GM19438 (cell line): ENCODE results near the gene OR5H2.
"Not testable (repeated sequence)": the region's sequence is repeated elsewhere in the genome, so short reads cannot be mapped to it uniquely, and the experiment has no call there.

Experiments
- ATAC-seq: cut with Tn5 transposase; IDR thresholded peaks from one replicate; pipeline ENCODE4 v1.9.1; 2021; ENCODE audit warnings: low read depth; ENCODE audit not compliant: unreplicated experiment

The OR5H2 gene

DNA sequence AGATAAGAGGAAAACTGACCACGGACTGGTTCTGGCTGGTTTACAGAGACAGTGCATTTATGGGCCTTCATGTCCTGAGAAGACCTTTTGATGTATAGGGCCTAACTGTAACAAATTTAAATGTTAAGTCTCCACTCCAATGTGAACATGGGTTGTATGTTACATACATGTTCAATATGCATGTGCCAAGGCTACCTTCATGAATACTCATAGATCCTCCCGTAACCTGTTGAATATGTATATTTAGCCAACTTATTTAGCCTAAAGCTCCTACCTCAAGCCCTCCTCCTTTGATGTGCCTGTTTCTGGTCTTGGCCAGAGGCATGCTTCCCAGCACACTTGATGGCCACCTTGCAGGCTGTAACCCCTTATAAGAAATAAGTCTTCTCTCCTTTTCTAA is at the start of gene OR5H2:
TSS of gene OR5H2 (plus strand) at position 301 of the 400 bp plus-strand sequence. CDS start 398 bp downstream, outside the sequence.
- no peak for ATAC-seq

DNA sequence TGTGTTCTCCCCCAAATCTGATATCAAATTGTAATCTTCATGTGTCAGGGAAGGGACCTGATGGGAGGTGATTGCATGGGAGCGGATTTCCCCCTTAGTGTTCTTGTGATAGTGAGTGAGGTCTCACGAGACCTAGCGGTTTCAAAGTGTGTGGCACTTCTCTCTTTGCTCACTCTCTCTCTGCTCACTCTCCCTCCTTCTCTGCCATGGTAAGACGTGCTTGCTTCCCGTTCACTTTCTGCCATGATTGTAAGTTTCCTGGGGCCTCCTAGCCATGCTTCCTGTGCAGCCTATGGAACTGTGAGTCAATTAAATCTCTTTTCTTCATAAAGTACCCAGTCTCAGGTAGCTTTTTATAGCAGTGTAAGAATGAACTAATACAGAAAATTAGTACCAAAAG is 48.8 kb upstream of the OR5H2 start:
- no peak for ATAC-seq

DNA sequence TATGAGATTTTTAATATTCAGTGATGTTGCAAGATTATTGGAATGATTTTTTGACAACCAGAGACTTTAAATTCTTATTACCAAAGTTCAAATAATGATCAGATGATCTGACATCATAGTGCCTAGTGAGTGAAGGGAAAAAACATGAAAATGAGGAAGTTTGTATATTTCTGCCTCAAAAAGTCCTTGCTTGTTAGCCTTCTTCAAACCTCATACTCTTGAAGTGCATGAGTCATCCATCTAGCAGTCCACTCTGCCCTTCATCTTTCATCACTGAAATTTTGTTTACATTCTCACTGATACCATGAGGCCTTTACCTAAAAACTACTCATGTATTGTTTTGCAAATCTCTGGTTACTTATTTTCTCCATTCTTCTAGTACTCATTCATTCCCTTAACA is 42.2 kb upstream of the OR5H2 start:
- ATAC-seq, result no peak

DNA sequence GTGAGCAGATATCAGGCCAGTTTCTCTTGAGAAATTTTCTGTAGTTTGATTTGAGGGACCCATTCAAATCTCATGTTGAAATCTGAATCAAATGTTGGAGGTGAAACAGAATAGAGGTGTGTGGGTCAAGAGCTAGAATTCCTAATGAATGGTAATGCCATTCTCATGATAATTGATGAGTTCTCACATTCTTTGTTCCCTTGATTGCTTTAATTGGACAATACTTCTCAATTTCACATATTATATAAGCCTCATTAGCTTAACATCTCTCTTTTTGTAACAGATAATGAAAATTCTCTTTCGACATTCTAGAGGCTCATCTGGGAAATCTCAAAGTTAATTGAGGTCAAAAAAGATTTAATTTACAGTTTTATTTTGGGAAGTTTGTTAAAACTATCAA is 40.1 kb upstream of the OR5H2 start:
- ATAC-seq, result no peak

DNA sequence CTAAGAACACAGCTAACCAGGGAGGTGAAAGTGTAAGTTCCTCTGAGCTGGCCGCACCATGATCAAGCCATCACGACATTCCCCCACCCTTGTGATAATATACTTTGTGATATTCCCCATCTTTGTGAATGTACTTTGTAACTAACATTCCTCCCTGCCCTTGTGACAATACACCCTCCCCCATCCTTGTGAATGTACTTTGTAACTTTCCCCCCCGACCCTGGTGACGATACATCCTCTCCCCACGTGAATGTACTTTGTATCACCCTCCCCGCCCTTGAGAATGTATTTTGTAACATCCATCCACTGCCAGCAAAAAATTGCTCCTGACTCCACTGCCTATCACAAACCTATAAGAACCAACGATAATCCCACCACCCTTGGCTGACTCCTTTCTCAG is 38.5 kb upstream of the OR5H2 start:
- no peak for ATAC-seq

DNA sequence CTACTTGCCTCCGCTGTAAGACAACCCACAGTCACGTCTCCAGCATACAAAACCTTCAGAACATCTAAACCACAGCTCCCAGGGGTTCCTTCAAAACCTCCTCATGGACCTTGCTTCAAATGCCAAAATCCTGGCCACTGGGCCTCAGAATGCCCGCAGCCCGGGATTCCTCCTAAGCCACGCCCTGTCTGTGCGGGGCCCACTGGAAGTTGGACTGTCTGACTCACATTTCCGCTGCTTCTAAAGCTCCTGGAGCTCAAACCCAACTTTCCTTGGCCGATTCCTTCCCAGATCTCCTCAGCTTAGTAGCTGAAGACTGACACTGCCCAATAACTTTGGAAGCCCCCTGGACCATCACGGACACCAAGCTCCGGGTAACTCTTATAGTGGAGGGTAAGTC is 36.2 kb upstream of the OR5H2 start:
- ATAC-seq, result no peak

DNA sequence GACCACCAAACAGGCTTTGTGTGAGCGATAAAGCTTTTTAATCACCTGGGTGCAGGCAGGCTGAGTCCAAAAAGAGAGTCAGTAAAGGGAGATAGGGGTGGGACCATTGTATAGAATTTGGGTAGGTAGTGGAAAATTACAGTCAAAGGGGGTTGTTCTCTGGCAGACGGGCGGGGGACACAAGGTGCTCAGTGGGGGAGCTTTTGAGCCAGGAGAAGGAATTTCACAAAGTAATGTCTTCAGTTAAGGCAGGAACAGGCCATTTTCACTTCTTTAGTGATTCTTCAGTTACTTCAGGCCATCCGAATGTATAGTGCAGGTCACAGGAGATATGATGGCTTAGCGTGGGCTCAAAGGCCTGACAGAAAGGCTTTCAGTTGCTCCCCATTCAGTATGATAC is 26.3 kb upstream of the OR5H2 start:
- not testable (repeated sequence) for ATAC-seq

DNA sequence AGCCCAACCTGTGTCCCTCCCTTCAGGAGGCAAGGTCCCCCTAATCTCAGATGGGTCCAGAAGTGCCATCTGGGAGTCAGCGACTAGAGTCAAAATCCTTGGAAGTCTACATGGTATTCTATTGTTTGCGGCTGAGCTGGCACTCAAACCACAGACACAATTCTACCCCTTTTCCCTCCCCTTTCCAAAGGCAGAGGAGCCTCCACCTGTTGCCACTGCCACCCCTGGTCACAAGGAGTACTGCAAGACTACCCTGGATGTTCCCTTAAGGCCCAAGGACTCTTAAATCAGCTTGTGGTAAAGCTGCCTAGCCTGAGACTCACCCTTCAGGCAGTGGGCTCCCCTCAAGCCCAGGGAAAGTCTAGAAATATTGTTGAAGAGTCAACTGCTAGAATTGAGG is 22.6 kb upstream of the OR5H2 start:
- ATAC-seq, result peak; percentile 72

DNA sequence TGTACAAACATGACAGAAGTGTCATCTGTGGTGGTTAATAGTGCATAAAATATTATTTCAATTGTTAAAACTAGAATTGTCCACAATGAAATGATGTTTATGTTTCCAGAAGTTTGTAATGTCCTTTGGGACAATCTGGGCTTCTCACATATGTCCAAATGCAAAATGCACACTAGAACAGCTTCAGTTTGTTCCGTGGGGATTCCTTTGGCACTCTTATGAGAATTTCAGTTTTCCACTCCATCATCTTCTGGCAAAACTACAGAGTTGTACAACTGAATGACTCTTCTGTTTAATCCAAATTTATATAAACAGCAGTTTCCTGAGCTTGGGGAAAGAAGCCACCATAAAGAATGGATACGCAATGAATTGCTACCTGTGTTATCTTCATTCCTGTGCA is 20.3 kb upstream of the OR5H2 start:
- no peak for ATAC-seq

DNA sequence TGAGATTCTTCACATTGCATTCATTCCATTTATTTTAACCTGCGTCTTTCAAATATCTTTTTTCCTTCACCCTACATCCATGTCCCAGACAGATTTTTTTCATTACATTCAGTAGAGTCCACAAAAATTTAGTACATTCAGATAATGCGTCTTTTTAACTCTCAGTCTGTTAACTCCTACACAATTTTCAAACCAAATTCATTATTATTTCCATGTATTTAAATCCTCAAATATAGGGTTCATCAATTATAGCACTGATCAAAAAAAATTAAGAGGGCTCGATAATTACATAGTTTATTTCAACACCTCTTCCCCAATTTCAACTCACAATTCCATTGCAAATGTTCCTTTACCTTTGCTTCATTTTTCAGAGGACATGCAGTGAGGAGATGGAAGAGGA is 18.4 kb upstream of the OR5H2 start, which contains the start of gene OR5H6:
TSS of gene OR5H6 (plus strand) at position 301 of the 400 bp plus-strand sequence. CDS start at position 390, 89 bp downstream.
- no peak for ATAC-seq

DNA sequence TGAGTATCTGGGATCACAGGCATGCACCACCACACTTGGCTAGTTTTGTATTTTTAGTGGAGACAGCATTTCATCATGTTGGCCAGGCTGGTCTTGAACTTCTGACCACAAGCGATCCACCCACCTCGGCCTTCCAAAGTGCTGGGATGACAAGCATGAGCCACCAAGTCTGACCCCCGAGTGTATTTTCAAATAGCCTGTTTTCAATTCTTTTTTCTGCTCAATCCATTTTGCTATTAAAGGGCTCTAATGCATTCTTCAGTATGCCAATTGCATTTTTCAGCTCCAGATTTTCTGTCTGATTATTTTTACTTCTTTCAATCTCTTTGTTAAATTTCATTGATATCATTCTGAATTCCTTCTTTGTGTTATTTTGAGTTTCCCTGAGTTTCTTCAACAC is 12.5 kb upstream of the OR5H2 start:
- no peak for ATAC-seq

DNA sequence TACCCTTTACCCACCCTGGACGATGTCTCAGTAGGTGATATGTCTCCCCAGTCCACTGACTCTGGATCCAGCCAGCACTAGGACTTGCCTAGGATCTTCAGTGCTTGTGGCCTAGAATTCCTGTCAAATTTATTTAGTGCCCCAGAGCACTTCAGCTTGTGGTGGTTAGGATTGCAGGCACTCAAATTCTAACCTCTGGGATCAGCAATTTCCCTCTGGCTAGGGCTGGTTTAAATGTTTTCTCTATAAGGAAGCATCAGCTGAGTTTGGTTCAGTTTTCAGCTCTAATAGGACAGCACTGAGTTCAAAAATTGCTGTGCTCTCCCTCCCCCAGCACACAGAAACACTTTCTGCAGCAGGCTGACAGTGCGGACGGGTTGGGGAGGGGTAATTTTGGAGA is 10.2 kb upstream of the OR5H2 start:
- ATAC-seq, result no peak

DNA sequence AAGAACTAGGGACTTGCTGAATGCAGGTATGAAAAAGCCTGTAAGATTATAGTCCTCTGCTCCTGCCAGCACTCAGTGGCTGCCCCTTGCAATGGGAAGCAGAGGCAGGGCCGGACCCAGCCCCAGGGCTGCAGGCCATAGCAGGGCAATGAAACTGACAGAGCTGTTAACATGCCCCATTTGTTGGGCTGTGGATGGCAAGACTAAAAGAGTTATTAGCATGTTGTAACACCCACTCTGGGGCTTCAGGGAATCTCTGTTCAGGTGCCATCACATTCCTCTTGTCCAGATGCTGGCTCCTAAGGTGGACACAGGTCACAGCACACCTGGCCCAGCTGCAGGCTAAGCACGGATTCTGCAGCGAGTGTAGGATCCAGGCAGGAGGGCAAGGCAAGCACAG is 7.4 kb upstream of the OR5H2 start:
- no peak for ATAC-seq

DNA sequence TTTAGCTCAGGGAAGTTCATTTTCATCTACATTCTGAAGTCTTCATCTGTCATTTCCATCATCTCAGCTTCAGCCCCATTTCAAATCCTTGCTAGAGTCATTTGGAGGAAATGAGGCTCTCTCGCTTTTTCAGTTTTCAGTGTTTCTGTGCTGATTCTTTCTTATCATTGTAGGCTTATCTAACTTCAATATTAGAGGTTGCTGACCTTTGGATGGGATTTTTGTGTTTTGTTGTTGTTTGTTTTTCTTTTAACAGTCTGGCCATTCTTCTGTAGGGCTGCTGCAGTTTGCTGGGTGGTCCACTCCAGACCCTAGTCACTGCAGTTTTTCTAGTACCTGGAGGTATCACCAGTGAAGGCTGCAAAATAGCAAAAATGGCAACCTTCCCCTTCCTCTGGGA is 8.6 kb downstream of the OR5H2 start:
- no peak for ATAC-seq

DNA sequence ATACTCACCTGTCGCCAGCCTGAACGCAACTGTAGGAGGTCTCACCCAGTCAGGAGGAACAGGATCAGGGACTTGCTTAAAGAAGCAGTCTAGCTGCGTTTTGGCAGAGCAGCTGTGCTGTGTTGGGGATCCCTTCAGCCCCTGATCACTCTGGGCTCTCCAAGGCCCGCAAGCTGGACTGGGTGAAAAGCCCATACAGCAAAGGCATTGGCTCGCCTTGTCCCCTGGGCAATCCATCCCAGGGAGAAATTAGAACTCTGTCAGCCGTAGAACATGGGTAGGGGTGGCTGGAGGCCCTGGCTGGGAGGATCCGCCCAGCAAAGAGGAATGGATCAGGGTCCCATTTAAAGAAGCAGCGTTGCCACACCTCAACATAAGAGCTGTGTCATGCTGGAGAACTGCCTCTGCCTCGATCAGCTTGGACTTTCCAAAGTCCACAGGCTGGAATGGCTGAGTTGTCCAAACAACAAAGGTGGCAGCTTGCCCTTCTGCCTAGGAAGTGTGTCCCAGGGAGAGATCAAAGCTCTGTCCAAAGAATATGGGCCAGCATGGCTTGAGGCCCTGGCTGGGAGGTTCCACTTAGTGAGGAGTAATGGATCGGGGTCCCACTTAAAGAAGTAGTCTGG is 9.1 kb downstream of the OR5H2 start:
- no peak for ATAC-seq

DNA sequence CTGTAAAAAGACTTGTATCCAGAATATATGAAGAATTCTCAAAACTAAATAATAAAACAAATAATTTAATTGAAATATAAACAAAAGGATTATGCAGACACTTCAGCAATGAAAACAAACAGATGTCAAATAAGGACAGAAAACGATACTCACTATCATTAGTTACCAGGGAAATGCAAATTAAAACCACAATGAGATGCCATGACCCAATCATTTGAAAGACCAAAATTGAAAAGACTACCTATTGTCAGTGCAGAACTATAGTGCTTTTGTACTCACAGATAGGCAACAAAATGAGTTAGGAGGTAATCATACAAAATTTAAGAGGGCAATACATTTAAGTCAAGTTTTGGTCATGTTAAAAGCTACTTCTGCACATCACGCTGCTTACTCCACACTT is 39.8 kb downstream of the OR5H2 start:
- no peak for ATAC-seq

DNA sequence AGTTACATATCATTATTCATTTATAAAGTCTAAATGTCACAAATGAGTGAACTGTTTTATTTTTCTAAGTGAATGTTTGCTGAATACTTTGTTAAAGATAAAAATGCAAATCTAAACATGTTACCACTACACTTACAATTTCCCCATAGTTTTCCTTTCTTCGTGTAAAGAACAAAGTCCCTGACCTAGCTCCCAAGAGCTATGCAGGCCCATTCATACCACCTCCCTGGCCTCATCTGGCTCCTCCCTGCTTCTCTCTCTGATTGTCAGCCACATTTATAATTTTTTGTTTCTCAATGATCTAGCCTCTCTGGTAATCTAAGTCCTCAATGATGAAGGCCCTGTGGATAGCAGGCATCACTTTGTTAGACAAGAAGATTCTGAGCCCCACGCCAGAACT is 40.4 kb downstream of the OR5H2 start:
- no peak for ATAC-seq

DNA sequence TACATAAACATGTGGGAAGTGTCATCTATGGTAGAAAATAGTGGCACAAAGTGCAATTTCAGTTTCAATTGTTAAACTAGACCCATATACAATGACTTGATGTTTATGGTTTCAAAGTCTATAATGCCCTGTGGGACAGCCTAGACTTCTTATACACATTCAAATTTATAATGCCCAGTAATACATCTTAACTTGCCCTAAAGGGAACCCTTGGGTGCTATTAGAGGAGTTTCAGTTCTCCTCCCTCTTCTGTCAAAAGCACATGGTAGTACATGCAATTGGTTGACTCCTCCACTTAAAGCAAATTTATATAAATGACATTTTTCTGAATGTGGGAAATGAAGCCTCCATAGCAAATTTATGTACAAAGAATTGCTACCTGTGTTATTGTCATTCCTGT is 41.1 kb downstream of the OR5H2 start:
- ATAC-seq, result no peak

DNA sequence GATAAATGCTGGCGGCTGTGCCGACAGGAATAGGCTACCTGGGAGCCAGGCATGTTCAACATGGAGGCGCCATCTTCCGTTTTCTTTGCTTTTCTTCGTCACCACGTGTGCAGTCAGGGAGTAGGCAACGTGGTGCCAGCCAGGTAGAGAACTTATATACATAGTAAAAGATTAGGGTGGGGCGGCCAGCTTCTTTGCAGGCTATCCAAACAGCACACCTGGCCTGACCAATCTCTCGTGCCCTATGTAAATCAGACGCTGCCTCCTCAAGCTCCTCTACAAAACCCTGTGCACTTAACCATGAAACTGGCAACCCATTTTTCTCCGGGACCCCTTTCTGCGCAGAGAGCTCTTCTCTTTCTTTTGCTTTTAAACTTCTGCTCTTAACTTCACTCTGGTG is 42.8 kb downstream of the OR5H2 start:
- no peak for ATAC-seq

DNA sequence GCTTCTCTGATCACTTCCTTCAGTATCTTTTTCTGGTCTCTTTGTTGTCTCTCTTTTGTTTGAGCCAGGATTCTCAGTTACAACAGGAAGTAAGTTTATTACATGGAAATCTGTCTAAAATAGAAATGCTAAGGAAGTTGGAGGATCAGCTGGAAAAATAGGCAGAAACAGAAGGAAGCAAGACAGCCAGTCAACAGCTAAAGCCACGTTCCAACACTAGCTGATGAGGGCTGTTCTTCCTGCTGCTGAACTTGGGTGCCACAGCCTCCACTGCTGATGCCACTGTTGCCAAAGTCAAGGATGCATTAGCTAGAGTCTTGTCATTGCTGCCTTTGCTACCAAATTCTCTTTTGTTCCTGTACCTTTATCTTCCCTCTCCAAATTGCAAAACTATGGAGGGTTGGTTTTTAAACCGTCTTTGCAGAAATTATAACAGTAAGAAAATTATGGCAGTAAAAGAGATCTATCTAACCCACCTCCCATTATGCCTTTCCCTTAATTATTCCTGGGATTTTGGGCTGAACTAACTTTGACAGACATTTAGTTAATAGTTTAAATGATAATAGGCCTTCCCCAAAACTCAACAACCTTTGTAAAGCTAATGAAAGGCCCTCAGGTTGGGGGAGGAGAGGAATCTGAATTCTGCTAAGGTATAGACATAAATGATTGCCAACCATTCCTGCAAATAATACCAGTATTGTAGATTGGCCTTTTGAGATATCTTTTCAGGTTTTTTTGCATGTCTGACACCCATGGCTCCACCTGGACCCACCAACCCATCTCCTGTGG is 44.0 kb downstream of the OR5H2 start:
- ATAC-seq, result no peak

DNA sequence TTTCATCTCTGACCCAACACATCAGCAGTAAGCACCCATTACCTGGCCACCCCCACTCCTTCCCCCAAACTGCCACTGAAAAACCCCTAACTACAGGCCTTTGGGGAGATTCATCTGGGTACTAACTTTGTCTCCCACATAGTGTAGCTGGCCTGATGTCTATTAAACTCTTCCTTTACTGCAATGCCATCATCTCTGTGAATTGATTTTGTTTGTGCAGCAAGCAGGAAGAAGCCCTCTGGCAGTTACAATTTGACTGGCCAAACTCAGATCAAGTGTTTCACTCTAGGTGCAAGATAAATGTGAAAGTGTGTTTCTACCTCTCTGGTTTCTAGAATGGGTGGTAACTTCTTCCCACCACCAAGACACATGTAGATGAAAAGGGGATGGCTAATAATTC is 44.6 kb downstream of the OR5H2 start:
- no peak for ATAC-seq

DNA sequence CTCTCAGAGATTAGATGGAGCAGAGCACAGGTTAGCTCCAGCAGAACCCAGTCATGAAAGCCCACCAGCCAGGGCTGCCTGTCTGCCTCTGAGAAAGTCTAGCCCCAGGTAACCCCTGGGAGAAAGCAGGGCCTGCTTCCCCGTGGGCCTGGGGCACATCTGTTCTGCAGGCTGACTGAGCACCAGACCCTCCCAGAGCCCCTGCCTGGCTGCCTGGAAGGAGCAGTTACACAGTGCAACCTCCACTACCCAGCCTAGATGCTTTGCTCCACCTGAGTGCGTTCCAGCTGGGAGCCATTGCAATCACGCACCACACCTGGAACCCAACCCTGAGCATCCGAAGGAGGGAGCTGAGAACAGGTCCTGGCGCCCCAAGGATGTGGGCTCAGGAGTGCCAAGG is 46.6 kb downstream of the OR5H2 start:
- ATAC-seq, result no peak
